A673 (cell line): ENCODE measurements around the gene PRCD.

Experiments
- EZH2 ChIP-seq: fragments of 200-600 bp; sonication (generic); IDR thresholded peaks from 2 replicates; pipeline ENCODE4 v1.6.1; 2017; ENCODE audit warnings: borderline replicate concordance, low read depth, mild to moderate bottlenecking, mixed read lengths, antibody characterized with exemption, low read length; ENCODE audit not compliant: poor library complexity, severe bottlenecking
- TF ChIP-seq, protein P1 (sequence below): fragments of 300-800, 200-600 bp; sonication (generic); conservative IDR thresholded peaks from 2 replicates; pipeline ENCODE4 v1.5.1; 2017; ENCODE audit warnings: low read depth, mild to moderate bottlenecking, antibody characterized with exemption, low read length, moderate library complexity, mixed read lengths

DNA sequence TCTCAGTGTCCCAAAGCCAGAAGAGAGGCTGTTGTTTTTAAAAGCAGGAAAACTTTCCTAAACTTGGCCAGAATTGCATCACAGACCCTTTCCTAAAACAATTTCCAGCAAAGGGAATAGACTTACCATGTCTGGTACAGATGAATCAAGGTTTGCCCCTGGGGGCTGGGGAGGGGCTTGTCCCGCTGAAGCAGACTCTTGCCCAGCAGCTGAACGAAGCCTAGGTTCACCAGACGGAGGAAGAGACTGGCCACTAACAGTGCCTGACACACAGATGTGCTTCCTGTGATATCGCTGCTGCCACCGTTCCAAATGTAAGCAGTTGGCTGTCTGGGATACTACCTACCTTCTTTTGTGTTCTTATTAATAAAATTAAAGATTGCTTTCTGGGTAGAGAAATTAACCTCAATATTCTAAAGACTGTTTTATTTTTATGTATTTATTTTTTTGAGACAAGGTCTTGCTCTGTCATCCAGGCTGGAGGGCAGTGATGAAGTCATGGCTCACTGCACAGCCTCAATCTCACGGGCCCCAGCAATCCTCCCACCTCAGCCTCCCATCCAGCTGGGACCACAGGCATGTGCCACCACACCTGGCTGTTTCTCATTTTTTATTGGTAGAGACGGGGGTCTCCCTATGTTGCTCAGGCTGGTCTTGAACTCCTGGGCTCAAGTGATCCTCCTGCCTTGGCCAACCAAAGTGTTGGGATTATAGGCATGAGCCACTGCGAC lies 13.5 kb downstream of the PRCD start:
- TF ChIP-seq, protein P1, sequence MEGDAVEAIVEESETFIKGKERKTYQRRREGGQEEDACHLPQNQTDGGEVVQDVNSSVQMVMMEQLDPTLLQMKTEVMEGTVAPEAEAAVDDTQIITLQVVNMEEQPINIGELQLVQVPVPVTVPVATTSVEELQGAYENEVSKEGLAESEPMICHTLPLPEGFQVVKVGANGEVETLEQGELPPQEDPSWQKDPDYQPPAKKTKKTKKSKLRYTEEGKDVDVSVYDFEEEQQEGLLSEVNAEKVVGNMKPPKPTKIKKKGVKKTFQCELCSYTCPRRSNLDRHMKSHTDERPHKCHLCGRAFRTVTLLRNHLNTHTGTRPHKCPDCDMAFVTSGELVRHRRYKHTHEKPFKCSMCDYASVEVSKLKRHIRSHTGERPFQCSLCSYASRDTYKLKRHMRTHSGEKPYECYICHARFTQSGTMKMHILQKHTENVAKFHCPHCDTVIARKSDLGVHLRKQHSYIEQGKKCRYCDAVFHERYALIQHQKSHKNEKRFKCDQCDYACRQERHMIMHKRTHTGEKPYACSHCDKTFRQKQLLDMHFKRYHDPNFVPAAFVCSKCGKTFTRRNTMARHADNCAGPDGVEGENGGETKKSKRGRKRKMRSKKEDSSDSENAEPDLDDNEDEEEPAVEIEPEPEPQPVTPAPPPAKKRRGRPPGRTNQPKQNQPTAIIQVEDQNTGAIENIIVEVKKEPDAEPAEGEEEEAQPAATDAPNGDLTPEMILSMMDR: no peak
- no peak for TF ChIP-seq EZH2
